Measurements from ENCODE around the gene MT1M. TPM values are rescaled to one million over a fixed set of nuclear protein-coding genes. Genes with fewer than 3 reads are reported as not detected.
A peak's percentile ranks its signal among the peaks of the same experiment; 100 is the strongest.

MT1M gene
- total RNA-seq, 1 experiment from 2014 or later, result not detected

DNA sequence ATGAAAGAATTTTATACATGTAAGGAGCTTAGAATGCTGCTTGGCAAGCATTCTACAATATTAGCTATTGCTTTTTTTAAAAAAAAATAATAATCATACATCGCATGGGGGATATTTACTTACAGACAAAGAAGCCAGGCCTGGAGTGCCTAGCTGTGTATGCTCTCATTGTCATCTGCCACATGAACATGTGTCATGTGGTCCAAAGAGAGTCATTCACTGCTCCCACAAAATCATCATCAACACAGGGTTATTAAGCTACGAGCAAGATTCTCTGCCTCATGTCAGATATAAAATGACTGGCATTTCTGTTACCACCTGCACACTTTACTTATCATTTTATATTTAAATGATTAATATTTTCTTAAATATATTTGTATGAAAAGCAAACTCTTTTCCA is 8.8 kb upstream of the MT1M start:
- intact Hi-C loops (cut with micrococcal nuclease; ENCODE audit: unreplicated experiment), result no loop called here
- Mint-ChIP-seq H3K27ac (ENCODE audit: unreplicated experiment) (no peak overlapping the region), H3K4me3 (ENCODE audit: low read depth, unreplicated experiment) (no peak overlapping the region), H3K4me1 (ENCODE audit: low read depth, unreplicated experiment) (peaks cover 23% of the 10 kb centered on the region), H3K36me3 (ENCODE audit: insufficient read depth, unreplicated experiment) (peaks cover 8% of the 10 kb centered on the region), H3K9me3 (ENCODE audit: low read depth, unreplicated experiment) (no peaks in the 10 kb centered on the region), H3K27me3 (ENCODE audit: unreplicated experiment) (peaks cover 40% of the 10 kb centered on the region)
- CTCF ChIA-PET, result interaction anchor here (0.5 kb wide), 1 partner anchor 287 kb away, joined by 4 read pairs; no protein-coding TSS in a partner anchor
- no peak for DNase-seq
- BruUV-seq (replicated peaks), result no TSS peak
- TF ChIP-seq, protein P1, sequence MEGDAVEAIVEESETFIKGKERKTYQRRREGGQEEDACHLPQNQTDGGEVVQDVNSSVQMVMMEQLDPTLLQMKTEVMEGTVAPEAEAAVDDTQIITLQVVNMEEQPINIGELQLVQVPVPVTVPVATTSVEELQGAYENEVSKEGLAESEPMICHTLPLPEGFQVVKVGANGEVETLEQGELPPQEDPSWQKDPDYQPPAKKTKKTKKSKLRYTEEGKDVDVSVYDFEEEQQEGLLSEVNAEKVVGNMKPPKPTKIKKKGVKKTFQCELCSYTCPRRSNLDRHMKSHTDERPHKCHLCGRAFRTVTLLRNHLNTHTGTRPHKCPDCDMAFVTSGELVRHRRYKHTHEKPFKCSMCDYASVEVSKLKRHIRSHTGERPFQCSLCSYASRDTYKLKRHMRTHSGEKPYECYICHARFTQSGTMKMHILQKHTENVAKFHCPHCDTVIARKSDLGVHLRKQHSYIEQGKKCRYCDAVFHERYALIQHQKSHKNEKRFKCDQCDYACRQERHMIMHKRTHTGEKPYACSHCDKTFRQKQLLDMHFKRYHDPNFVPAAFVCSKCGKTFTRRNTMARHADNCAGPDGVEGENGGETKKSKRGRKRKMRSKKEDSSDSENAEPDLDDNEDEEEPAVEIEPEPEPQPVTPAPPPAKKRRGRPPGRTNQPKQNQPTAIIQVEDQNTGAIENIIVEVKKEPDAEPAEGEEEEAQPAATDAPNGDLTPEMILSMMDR (IDR thresholded peaks at IDR 0.05; ENCODE audit: unreplicated experiment), result no peak

DNA sequence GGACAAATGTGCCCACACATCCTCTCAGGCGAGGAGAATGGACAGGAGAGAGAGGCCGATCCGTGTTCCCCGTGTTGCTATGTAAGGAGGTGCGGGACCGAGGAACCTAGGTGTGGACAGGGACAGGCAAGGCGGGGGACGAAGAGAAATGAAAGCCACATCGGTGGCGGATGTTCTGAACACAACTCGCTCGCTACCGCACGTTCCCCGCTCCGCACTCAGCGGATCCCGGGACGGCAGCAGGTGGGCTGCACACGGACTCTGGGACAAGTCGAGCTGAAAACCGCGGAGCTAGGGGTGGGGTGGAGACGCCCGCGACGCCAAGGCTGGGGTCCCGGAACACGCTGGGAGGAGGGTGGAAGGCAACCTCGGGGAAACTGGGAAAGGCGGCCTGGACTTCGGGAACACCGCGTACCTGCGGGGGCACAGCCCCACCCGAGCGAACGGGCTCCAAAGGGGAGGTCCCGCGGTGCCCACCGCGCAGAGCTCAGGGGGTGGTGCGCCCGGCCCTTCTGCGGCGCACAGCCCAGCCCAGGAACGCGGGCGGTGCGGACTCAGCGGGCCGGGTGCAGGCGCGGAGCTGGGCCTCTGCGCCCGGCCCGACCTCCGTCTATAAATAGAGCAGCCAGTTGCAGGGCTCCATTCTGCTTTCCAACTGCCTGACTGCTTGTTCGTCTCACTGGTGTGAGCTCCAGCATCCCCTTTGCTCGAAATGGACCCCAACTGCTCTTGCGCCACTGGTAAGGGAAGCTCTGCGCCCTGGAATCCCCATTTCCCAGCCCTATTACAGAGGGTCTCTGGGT is 7.1 kb upstream of the MT1M start, which contains the start of gene MT1E:
TSS of gene MT1E (plus strand) at position 642 of the 803 bp plus-strand sequence. CDS start at position 713, 71 bp downstream.
- CTCF ChIA-PET, result interaction anchor here (2.4 kb wide), 1 partner anchor 17 kb away, joined by 6 read pairs; the partner anchor contains the start of gene MT2A
- intact Hi-C loops (cut with micrococcal nuclease; ENCODE audit: unreplicated experiment), result no loop called here

DNA sequence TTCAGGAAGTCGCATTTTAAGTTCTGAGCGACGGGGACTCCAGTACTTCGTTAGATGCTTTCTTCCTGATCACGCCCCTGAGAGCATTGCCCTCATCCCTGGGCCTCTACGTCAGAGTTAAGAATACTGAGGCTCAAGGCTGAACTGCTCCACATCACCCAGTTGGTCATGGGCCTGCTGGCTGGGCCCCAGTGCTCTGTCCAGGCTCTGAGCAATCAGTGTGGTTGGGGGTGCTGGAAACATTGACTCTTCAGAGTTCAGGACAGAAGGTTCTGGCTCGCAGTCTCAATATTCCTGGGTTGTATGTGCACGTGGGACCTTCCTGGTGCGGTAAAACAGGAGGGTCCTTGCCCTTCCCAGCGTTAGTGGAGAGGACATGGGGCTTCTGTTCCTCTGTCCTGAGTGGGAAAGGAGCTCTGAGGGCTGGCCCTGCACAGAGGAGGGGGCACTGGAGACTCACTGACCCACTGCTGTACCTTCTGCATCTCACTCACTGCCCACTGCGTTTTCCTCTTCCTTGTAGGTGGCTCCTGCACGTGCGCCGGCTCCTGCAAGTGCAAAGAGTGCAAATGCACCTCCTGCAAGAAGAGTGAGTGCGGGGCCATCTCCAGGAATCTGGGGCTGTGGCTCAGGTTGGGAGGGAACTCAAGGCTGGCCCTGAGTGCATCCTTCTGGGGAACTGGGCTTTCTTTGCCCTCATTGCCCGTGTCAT is 6.4 kb upstream of the MT1M start:
- intact Hi-C loops (cut with micrococcal nuclease; ENCODE audit: unreplicated experiment), result no loop called here
- TF ChIP-seq, protein P1 (IDR thresholded peaks at IDR 0.05; ENCODE audit: unreplicated experiment), result no peak
- CTCF ChIA-PET, result interaction anchor here (2.4 kb wide), 1 partner anchor 18 kb away, joined by 6 read pairs; the partner anchor contains the start of gene MT2A
- Mint-ChIP-seq H3K4me1 (ENCODE audit: low read depth, unreplicated experiment) (peaks cover 23% of the 10 kb centered on the region), H3K4me3 (ENCODE audit: low read depth, unreplicated experiment) (peak overlapping the region; percentile 84), H3K27ac (ENCODE audit: unreplicated experiment) (no peak overlapping the region), H3K27me3 (ENCODE audit: unreplicated experiment) (peaks cover 46% of the 10 kb centered on the region), H3K9me3 (ENCODE audit: low read depth, unreplicated experiment) (no peaks in the 10 kb centered on the region), H3K36me3 (ENCODE audit: insufficient read depth, unreplicated experiment) (peaks cover 8% of the 10 kb centered on the region)
- no peak for DNase-seq
- no TSS peak for BruUV-seq (replicated peaks)

More for the DNA sequence above, 7.1 kb upstream of the MT1M start, which contains the start of gene MT1E:
- TF ChIP-seq, protein P1 (IDR thresholded peaks at IDR 0.05; ENCODE audit: unreplicated experiment), result no peak
- H3K27me3 Mint-ChIP-seq (ENCODE audit: unreplicated experiment), result peaks cover 39% of the 10 kb centered on the region
- peaks cover 23% of the 10 kb centered on the region for H3K4me1 Mint-ChIP-seq (ENCODE audit: low read depth, unreplicated experiment)
- DNase-seq, result no peak
- peak within 1 kb of the TSS; percentile 42 for H3K27ac Mint-ChIP-seq (ENCODE audit: unreplicated experiment)
- no TSS peak for BruUV-seq (replicated peaks)
- peaks cover 8% of the 10 kb centered on the region for H3K36me3 Mint-ChIP-seq (ENCODE audit: insufficient read depth, unreplicated experiment)
- H3K9me3 Mint-ChIP-seq (ENCODE audit: low read depth, unreplicated experiment), result no peaks in the 10 kb centered on the region
- peak within 1 kb of the TSS; percentile 84 for H3K4me3 Mint-ChIP-seq (ENCODE audit: low read depth, unreplicated experiment)

DNA sequence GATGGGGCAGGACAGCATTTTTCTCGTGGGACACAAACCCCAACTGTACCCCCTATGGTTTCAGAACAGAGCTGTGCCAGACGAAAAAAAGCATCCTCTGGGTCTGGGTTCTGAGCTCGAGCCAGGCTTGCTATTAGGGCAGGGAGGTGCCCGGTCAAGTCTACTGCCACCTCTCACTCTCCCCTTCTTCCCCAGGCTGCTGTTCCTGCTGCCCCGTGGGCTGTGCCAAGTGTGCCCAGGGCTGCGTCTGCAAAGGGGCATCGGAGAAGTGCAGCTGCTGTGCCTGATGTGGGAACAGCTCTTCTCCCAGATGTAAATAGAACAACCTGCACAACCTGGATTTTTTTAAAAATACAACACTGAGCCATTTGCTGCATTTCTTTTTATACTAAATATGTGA is 5.8 kb upstream of the MT1M start:
- Mint-ChIP-seq H3K9me3 (ENCODE audit: low read depth, unreplicated experiment) (no peaks in the 10 kb centered on the region), H3K36me3 (ENCODE audit: insufficient read depth, unreplicated experiment) (peaks cover 11% of the 10 kb centered on the region), H3K27me3 (ENCODE audit: unreplicated experiment) (peaks cover 52% of the 10 kb centered on the region), H3K27ac (ENCODE audit: unreplicated experiment) (no peak overlapping the region), H3K4me1 (ENCODE audit: low read depth, unreplicated experiment) (peaks cover 26% of the 10 kb centered on the region), H3K4me3 (ENCODE audit: low read depth, unreplicated experiment) (no peak overlapping the region)
- no peak for DNase-seq
- TF ChIP-seq, protein P1 (IDR thresholded peaks at IDR 0.05; ENCODE audit: unreplicated experiment), result no peak
- CTCF ChIA-PET, result interaction anchor here (2.4 kb wide), 1 partner anchor 19 kb away, joined by 6 read pairs; the partner anchor contains the start of gene MT2A
- no TSS peak for BruUV-seq (replicated peaks)
- intact Hi-C loops (cut with micrococcal nuclease; ENCODE audit: unreplicated experiment), result no loop called here

Measured in Calu3 (cell line).